ENCODE data around the gene HID1.

HID1 gene

GRCh38 chr17:74941128-74941725 is 31.3 kb downstream of the HID1 start:
- TF ChIP-seq MAX (IDR thresholded peaks at IDR 0.05; ENCODE audit: low read depth, low read length) (no peak), CTCF (IDR thresholded peaks at IDR 0.05; ENCODE audit: low read depth, low read length) (no peak), MYC (IDR thresholded peaks at IDR 0.05; ENCODE audit: low read depth, low read length) (no peak), POLR2A (IDR thresholded peaks at IDR 0.05; ENCODE audit: extremely low read depth, insufficient read length) (no peak)
- no peak for DNase-seq (ENCODE audit: low read depth)
- H3K4me3 ChIP-seq (ENCODE audit: low read depth, low read length): no peak overlapping the region

- DNase-seq (ENCODE audit: low read depth): no peak
- TF ChIP-seq MYC (IDR thresholded peaks at IDR 0.05; ENCODE audit: low read depth, low read length) (no peak), CTCF (IDR thresholded peaks at IDR 0.05; ENCODE audit: low read depth, low read length) (no peak), MAX (IDR thresholded peaks at IDR 0.05; ENCODE audit: low read depth, low read length) (no peak), POLR2A (IDR thresholded peaks at IDR 0.05; ENCODE audit: extremely low read depth, insufficient read length) (no peak)
- no peak overlapping the region for H3K4me3 ChIP-seq (ENCODE audit: low read depth, low read length)
Measured at GRCh38 chr17:74939534-74939933, 33.0 kb downstream of the HID1 start.

- no peak overlapping the region for H3K4me3 ChIP-seq (ENCODE audit: low read depth, low read length)
- TF ChIP-seq POLR2A (IDR thresholded peaks at IDR 0.05; ENCODE audit: extremely low read depth, insufficient read length): no peak
- no peak for TF ChIP-seq MAX (IDR thresholded peaks at IDR 0.05; ENCODE audit: low read depth, low read length)
- no peak for TF ChIP-seq CTCF (IDR thresholded peaks at IDR 0.05; ENCODE audit: low read depth, low read length)
- TF ChIP-seq MYC (IDR thresholded peaks at IDR 0.05; ENCODE audit: low read depth, low read length): no peak
- no peak for DNase-seq (ENCODE audit: low read depth)
Measured at GRCh38 chr17:74938194-74938950, 34.2 kb downstream of the HID1 start.

- H3K4me3 ChIP-seq (ENCODE audit: low read depth, low read length): no peak overlapping the region
- TF ChIP-seq CTCF (IDR thresholded peaks at IDR 0.05; ENCODE audit: low read depth, low read length) (no peak), MYC (IDR thresholded peaks at IDR 0.05; ENCODE audit: low read depth, low read length) (no peak), POLR2A (IDR thresholded peaks at IDR 0.05; ENCODE audit: extremely low read depth, insufficient read length) (no peak), MAX (IDR thresholded peaks at IDR 0.05; ENCODE audit: low read depth, low read length) (no peak)
Measured at GRCh38 chr17:74937064-74938051, 35.2 kb downstream of the HID1 start.

GRCh38 chr17:74936470-74936799 is 36.1 kb downstream of the HID1 start:
- DNase-seq (ENCODE audit: low read depth): no peak
- H3K4me3 ChIP-seq (ENCODE audit: low read depth, low read length): no peak overlapping the region
- no peak for TF ChIP-seq MAX (IDR thresholded peaks at IDR 0.05; ENCODE audit: low read depth, low read length)
- no peak for TF ChIP-seq CTCF (IDR thresholded peaks at IDR 0.05; ENCODE audit: low read depth, low read length)
- no peak for TF ChIP-seq MYC (IDR thresholded peaks at IDR 0.05; ENCODE audit: low read depth, low read length)
- no peak for TF ChIP-seq POLR2A (IDR thresholded peaks at IDR 0.05; ENCODE audit: extremely low read depth, insufficient read length)

More at GRCh38 chr17:74937064-74938051, 35.2 kb downstream of the HID1 start:
- no peak for DNase-seq (ENCODE audit: low read depth)
